Non-pigmented ciliary epithelial cell (primary cell): ENCODE results near the gene ABCC2.
"Not testable (repeated sequence)": the region's sequence is repeated elsewhere in the genome, so short reads cannot be mapped to it uniquely, and the experiment has no call there.

Source experiments
- DNase-seq: peaks from one replicate; pipeline ENCODE4 v3.0.0-alpha.2; 2010; ENCODE audit warnings: low read depth

The ABCC2 gene

GRCh38 chr10:99782447-99783286 lies at the start of gene ABCC2:
Gene ABCC2, plus strand, starts transcription at chr10:99782640. Its CDS starts 205 bp downstream, at chr10:99782845.
- no peak for DNase-seq

GRCh38 chr10:99733366-99733765 lies 49.1 kb upstream of the ABCC2 start:
- no peak for DNase-seq

DNA sequence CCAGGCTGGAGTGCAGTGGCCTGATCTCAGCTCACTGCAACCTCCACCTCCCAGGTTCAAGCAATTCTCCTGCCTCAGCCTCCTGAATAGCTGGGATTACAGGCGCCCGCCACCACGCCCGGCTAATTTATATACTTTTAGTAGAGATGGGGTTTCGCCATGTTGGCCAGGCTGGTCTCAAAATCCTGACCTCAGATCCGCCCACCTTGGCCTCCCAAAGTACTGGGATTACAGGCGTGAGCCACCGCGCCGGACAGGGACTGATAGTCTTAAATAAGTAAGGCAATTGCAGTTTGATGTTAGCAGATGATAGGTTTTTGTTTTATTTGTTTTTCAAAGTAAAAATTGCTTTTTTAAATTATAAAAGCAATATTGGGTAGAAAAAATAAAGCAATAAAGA lies 48.3 kb upstream of the ABCC2 start:
- DNase-seq: not testable (repeated sequence)

DNA sequence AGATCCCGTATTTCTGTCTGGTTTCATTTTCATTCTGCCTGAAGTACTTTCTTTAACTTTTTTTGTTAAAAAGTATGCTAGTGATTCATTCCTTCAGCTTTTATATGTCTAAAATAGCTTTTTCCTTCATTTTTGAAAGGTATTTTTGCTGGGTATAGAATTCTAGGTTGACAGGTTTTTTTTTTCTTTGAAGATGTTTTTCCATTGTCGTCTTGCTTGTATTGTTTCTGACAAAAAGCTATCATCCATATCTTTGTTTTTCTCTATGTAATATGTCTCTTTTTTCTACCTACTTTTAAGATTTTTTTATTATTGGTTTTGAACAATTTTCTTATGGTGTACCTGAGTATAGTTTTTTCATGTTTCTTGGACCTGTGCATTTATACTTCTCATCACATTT lies 42.2 kb upstream of the ABCC2 start:
- DNase-seq: no peak

GRCh38 chr10:99740933-99741559 lies 41.4 kb upstream of the ABCC2 start:
- no peak for DNase-seq

GRCh38 chr10:99742254-99742653 lies 40.2 kb upstream of the ABCC2 start:
- DNase-seq: no peak

DNA sequence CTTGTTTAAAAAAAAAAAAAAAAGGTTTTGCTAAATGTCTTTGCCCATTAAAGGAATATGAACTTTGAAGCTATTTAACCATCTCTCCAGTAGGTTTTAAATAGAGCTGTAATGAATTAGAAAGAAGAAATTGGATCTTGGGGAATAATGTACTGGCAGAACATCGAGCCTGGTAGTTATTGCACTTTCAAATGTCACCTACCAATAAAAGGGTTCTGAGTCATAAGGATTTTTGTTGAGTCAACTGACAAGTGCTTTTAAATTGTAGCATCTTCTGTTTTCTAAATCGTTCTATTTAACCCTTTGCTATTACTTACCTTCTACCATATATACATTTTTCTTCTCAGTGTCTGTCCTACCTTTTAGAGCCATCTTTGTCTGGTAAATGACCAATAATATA lies 39.7 kb upstream of the ABCC2 start:
- no peak for DNase-seq

GRCh38 chr10:99743841-99744240 lies 38.6 kb upstream of the ABCC2 start:
- DNase-seq: no peak

DNA sequence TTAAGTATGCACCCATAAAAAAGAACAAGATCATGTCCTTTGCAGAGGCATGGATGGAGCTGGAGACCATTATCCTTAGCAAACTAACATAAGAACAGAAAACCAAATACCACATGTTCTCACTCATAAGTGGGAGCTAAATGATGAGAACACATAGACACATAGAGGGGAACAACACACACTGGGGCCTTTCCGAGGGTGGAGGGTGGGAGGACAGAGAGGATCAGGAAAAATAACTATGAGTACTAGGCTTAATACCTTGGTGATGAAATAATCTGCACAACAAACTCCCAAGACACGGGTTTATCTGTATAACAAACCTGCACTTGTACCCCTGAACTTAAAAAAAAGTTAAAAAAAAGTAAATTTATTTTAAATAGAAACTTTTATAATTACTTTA lies 36.3 kb upstream of the ABCC2 start:
- not testable (repeated sequence) for DNase-seq

GRCh38 chr10:99748823-99749451 lies 33.5 kb upstream of the ABCC2 start:
- no peak for DNase-seq

DNA sequence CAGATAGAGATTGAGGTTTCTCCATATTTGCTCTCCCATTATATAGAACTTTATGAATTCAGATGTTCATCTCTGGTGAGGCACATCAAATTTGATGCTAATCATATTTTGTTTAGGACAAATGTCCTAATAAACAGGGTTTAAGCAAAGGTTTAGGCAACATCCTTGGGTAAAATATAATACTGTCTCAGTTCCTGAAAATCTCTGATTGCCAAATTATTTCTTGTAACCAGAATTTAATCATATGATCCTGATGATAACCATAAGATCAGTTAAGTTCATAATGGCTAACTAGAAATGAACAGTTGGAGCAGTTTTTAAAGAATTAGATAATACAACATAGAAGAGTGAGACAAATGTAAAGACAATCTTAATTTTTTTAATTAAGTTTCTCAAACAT lies 31.8 kb upstream of the ABCC2 start:
- DNase-seq: no peak

GRCh38 chr10:99754670-99755069 lies 27.8 kb upstream of the ABCC2 start:
- DNase-seq: no peak

DNA sequence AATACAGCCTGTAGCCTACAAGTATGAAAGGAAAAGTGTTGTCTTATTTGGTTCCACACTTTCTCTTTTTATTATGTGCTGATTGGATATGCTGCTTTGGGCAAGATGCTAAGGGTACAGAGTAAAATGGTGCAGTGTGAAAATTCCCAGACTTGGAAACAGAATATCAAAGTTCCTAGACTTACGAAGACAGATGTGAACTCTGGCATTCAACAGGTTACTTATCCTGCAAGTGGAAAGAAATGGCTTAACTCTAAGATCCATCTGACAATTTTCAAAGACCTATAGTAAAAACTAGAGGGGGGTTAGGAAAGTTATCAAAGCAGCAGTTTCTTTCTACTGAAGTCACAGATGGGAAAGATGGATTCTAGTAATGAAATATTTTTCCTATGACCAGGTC lies 26.3 kb upstream of the ABCC2 start:
- no peak for DNase-seq

DNA sequence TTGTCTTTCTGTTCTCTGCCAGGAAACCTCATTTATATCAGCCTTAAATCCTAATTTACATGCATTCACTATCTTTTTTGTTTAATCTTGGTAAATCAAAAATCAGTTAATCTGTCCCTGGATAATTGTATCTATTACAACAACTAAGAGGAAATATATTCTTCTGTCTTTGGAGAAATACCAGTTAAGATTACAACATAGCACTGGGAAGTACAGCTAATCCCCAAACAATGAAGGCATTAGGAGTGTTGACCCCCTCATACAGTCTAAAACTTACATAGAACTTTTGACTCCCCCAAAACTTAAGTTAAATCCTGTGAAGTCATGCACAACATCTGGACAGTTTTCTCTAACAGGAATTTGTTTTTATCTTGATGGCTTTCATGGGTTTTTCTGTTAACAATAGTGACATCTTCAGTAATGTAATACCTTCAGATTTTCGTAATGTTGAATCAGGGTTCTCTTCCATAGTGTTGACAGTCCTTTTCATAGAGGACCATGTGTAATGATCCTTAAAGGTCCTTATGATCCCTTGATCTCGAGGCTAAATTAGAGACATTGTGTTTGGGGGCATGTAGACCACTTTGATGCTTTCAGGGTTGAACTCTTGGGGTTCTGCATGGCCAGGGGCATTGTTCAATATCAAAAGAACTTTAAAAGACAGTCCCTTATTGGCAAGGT lies 24.1 kb upstream of the ABCC2 start:
- DNase-seq: no peak

GRCh38 chr10:99760321-99760720 lies 22.1 kb upstream of the ABCC2 start:
- no peak for DNase-seq

- no peak for DNase-seq
These were observed 21.1 kb upstream of the ABCC2 start for GRCh38 chr10:99761365-99761764.

DNA sequence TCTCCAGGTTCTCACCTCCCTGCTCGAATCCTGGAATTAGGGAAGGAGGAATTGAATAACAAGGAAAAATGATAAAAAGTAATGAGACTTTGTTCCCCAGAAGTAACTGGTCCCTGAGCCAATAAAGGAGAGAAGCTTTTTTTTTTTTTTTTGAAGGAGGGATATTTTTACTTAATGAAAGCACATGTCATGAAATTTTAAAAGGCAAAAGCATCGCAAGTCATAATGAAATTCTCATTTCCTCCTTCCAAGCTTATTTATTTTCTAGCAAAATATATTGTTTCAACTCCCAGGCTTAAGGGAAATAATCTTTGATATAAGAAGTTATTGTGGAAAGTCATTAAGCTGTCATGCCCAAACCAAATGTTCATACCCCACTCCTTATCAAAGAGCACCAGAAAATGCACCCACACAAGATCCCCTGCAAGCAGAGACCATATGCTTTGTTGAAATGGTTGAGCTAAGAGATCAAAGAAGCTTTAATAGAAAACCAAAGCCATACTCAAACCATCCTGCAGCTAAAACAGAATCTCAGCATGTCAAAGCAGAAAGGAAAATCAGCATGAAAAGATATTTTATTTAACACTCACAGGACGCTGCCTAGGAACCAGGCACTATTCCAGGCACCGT lies 16.7 kb upstream of the ABCC2 start:
- no peak for DNase-seq

DNA sequence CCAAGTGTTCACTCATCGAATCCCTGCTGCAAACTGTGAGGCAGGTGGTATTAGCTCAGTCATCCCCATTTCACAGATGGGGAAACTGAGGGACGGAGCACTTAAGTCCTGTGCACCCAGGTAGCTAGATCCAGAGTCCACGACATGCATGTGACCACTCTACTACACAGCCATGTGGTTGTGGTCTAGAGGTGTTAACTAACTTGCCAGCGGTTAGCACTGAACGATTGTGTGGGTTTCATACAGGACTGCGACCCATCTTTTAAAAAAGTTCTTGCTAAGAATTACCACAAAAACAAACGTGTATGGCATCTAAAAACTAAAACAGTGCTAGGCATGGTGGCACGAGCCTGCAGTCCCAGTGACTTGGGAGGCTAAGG lies 16.1 kb upstream of the ABCC2 start:
- no peak for DNase-seq

- DNase-seq: no peak
These were observed 14.5 kb upstream of the ABCC2 start for GRCh38 chr10:99767901-99768300.

GRCh38 chr10:99768556-99768955 lies 13.9 kb upstream of the ABCC2 start:
- no peak for DNase-seq

- no peak for DNase-seq
These were observed 12.7 kb upstream of the ABCC2 start for GRCh38 chr10:99769706-99770105.

DNA sequence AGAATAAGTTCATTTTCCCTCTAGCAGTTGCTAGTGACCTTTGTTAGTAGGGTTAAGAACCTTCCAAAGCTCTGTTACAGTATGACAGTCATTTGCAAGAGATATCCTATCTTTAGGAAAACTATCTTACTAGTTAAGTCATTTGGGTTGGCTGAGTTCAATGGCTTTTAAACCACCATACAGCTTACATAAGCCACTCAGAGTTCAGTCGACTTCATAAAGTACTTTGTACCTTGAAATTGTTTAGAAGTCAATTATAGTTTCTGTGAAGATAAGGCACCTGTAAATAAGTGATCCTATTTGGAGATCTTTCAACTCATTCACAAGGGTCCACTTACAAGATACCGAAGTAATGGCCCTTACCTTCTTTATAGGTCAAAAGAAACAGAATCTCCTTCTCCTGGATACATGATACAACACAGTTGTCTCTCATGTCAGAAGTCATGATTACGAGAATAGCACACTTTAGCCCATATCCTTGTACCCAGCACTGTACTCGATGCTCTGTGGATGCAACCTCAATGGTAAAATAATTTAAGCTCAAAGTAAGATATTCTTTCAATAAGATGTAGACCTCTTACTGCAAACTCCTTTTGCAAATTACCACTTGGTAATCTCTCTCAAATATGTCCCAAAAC lies 11.9 kb upstream of the ABCC2 start:
- DNase-seq: no peak
